Stimulated activated CD8-positive, alpha-beta memory T cell treated with anti-CD3 and anti-CD28 coated beads, Interleukin-15, amount 100 ng/mL, for 48 hours (primary cell): Measurements from ENCODE around the gene WDR4.
A peak's percentile ranks its signal among the peaks of the same experiment; 100 is the strongest.
"Not testable (repeated sequence)": the region's sequence is repeated elsewhere in the genome, so short reads cannot be mapped to it uniquely, and the experiment has no call there.

Source experiments
- DNase-seq, 2 donors: peaks; one replicate each; pipeline ENCODE4 v3.0.0-alpha.2; 2020; ENCODE audit warnings: low read depth in 2 of 2

The WDR4 gene, protein sequence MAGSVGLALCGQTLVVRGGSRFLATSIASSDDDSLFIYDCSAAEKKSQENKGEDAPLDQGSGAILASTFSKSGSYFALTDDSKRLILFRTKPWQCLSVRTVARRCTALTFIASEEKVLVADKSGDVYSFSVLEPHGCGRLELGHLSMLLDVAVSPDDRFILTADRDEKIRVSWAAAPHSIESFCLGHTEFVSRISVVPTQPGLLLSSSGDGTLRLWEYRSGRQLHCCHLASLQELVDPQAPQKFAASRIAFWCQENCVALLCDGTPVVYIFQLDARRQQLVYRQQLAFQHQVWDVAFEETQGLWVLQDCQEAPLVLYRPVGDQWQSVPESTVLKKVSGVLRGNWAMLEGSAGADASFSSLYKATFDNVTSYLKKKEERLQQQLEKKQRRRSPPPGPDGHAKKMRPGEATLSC

DNA sequence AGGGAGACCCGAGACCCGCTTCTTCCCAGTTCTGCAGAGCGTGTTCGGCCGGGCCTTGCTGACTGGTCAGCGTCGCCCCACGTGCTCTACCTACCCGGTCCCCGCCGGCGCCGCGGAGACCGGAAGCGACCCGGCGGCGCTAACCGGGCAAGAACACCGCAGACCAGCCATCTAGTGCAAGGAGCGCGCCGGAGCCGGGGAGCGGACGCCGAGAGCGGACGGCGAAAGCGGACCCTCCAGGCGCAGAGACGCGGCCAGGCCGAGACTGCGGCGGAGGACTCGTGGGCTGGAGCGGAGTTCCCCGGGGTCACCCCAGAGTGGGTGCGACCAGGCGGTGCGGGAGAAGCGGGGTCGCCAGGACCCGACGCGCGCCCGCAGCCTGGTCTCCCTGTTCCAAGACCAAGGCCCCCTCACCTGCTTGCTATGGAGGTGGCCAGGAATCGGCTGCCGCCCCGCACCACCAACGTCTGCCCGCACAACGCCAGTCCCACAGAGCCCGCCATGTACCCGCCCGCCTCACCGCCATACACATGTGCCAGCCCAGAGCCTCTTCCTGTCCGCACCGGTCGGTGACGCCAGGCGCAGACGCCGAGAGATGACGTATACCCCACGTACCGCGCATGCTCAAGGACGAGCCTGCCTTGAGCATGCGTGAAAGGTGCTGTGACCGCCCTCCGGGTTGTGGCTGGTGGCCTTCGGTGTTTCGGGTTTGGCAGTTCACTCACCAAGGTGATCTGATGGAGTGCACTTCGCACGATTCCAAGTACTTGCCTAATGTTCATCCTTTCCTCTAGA, at the start of gene WDR4:
TSS of gene WDR4 (minus strand) at position 547 of the 795 bp plus-strand sequence. CDS start at position 503, 44 bp downstream.
- peak; percentile 97 to 98 for DNase-seq

DNA sequence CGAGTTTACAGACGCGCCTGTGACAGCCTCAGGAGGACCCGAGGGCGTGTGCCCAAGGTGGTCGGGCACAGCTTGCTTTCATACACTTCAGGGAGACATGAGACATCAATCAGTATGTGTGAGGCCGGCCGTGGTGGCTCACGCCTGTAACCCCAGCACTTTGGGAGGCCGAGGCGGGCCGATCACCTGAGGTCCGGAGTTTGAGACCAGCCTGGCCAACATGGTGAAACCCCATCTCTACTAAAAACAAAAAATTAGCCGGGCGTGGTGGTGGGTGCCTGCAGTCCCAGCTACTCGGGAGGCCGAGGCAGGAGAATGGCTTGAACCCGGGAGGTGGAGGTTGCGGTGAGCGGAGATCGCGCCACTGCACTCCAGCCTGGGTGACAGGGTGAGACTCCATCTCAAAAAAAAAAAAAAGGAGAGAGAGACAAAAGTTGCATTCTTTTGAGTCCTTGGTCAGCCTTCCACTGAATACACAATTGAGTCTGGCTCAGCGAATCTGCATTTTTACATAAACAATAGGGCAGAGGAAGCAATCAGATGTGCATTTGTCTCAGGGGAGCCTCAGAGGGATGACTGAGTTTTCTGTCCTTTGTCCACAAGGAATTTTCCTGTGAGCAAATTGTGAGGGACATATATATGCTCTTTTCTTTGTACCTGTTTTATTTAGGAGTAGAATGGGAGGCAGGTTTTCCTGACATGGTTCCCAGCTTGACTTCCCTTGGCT, 48.3 kb upstream of the WDR4 start:
- not testable (repeated sequence) for DNase-seq

DNA sequence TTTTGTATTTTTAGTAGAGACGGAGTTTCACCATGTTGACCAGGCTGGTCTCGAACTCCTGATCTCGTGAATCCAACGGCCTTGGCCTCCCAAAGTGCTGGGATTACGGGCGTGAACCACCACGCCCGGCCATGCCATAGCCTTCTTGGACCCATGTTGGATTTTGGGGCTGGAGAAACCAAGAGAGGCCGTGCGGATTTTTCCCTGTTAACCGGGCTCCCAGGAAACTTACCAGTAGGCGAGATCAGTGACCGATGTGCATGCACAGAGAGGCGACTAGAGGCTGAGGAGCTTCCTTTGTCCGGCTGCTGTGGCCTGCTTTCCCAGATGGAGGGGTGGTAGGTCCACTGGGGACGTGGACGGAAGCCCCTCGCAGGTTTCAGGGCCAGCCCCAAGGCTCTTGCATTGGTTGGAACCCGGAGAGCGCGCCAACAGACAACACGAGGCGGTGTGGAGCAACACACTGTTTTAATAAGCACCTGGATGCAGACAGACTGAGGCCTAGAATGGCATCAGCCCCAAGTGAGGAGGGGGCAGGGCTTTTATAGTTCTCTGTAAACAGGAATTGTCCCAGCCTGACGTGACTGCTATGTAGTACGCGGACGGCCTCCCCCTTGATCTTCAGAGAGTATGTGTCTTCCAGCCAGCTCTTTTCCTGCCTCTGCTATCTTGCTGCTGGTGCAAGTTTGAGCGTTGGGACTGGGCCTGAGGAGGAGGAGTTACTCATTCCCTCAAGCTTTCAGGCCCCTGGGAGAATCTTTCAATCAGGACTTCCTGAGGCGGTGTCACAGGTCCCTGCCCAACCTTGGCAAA, 46.0 kb upstream of the WDR4 start, which contains the start of gene ERVH48-1:
TSS of gene ERVH48-1 (minus strand) at position 517 of the 813 bp plus-strand sequence. CDS start 6,624 bp downstream, outside the sequence.
- no peak for DNase-seq

DNA sequence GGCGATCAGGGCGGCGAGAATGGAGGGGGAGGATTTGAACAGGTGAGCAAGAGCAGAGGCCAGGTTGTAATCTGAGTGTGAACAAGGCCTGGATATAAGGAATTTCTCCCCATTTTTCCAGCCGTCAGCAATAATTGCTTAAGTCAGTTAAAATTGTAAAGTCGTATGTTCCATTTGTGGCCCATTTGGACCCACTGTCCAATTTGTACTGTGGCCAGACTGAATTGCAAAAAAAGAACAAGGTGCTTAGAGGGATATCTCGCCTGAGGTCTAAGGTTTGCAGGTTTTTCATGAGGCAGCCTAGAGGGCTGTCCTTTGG, 45.1 kb upstream of the WDR4 start:
- no peak for DNase-seq

DNA sequence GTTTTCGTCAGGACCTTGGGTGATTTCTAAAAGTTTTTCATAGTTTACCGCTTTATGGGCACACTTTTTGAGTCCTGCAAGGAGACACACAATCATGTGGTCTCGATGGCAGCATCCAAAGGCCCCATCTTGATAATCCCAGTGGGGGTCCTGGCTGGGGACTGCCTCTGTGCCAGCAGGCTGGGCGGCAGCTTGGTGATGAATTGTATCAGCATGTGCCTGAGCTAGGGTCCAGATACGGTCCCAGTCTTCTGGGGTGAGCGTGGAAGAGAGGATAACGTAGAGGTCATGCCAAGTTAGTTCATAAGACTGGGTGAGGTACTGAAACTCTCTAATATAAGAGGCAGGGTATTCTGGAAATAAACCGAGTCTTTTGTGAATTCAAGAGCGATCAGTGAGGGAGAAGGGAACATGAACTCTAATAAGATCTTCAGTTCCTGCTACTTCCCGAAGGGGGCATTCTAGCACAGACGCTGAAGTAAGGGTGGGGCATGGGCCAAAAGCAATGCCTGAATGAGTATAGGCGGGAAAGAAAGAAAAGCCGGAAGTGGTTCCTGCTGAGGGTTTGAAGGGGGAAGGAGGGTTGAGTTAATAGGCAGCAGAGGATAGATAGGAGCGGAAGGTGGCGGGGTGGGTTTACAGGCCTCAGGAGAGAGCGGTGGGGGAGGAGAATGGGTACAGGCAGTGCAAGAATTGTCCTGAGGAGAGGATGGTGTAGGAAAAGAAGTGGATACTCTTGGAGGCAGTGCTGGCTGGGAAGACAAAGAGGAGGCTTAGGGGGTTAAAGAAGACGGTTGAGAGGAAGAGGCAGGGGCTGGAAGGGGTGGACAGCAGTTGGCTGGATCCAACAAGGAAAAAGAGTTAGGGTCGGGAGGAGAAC, 44.5 kb upstream of the WDR4 start:
- DNase-seq: peak; percentile 55 to 60

DNA sequence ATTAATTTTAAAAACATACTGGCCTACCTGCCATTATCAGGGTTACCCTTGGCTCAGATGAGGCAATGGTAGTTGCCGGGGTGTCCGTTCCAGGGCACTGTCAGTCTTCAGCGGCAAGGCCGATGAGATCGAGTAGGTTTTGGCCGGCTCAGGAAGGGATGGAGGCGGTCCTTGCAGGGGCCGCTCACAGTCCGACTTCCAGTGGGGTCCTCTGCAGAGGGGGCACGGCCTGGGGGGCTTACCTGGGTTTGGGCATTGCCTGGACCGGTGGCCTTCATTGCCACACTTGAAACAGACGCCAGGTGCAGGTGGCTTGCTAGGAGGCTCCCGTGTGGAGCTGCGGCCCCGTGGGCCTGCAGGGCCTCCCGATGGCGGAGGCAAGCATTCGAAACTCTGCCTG, 43.6 kb upstream of the WDR4 start:
- no peak for DNase-seq

DNA sequence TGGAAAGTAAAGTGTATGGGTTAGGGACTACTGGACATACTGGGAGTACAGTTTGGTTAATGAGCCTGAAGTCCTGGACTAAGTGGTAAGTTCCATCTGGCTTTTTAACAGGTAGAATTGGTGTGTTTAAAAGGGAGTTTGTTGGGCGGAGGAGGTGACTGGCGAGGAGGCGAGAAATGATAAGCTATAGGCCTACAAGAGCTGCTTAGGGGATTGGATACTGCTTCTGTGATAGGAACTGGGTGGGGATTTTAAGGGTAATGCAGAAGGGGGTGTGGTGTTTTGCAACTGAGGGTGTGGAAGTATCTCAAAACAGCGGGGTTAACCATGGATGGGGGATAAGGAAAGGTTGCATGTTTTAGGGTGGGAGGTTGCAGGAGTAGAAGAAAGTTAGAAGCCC, 42.6 kb upstream of the WDR4 start:
- DNase-seq: no peak

DNA sequence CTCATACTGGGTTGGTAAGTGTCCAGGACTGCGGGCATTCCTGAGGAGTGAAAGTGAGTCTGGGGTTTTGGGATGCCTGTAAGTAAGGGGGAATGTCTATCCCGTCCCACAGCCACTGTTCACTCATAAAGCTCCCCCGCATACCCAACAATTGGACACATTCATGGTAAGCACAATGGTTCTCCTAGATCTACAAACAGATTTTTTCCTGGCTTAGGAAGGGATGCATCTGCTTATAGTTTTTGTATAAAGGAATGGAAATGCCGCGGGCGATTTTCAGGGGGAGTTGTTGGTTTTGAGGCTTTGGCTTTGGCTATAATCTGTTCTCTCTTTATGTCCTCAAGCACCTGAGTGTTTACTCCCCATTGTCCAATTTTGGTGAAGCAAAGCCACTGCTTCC, 39.0 kb upstream of the WDR4 start:
- DNase-seq: no peak

DNA sequence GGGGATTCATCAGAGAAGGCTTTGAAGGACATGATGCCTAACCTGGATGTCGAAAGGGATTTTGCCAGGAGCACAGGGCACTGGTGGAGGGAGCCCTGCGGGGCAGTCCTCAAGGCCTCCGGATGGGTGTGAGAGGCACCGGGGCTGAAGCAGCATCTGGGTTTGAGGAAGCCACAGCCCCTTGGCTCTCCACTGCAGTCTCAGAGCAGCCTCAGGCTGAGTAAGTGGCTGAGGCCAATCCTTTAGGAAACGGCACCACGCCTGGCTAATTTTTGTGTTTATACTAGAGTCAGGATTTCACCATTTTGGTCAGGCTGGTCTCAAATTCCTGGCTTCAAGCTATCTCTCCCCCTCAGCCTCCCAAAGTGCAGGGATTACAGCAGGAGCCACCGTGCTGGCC, 34.1 kb upstream of the WDR4 start:
- no peak for DNase-seq

DNA sequence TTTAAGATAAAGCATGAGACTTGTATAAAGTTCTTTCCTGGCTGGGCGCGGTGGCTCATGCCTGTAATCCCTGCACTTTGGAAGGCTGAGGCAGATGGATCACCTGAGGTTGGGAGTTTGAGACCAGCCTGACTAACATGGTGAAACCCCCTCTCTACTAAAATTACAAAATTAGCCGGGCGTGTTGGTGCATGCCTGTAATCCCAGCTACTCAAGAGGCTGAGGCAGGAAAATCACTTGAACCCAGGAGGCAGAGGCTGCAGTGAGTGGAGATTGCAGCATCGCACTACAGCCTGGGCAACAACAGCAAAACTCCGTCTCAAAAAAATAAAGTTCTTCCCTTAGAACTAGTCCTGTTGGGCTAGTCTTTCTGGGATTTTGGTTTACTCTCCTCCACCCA, 32.6 kb upstream of the WDR4 start:
- not testable (repeated sequence) for DNase-seq

DNA sequence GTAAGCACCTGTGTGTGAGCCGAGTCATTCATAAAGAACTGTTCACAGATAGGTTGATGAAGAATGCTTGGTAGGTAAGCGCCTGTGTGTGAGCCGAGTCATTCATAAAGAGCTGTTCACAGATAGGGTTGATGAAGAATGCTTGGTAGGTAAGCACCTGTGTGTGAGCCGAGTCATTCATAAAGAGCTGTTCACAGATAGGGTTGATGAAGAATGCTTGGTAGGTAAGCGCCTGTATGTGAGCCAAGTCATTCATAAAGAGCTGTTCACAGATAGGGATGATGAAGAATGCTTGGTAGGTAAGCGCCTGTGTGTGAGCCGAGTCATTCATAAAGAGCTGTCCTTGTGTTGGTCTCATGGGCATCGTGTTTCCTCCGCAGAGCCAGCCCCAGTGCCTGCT, 29.1 kb upstream of the WDR4 start:
- DNase-seq: not testable (repeated sequence)

DNA sequence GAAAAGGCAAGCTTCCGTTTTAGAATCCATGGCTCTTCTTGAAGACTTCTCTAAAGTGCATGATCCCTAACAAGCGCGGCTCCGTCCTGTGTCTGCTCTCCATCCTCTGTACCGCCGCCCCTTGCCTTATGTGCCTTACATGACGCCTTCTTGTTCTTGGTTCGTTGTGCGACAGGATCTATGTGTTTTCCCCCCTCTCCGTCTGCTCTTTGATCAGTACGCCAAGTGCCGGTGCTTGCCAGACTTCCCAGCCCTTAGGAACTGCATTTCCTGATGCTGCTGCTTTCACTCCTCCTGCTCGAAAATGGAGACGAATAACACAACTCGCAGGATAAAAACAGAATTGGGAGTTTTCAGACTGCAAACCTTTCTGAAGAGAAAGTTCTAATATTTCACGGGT, 26.9 kb upstream of the WDR4 start:
- DNase-seq: no peak

DNA sequence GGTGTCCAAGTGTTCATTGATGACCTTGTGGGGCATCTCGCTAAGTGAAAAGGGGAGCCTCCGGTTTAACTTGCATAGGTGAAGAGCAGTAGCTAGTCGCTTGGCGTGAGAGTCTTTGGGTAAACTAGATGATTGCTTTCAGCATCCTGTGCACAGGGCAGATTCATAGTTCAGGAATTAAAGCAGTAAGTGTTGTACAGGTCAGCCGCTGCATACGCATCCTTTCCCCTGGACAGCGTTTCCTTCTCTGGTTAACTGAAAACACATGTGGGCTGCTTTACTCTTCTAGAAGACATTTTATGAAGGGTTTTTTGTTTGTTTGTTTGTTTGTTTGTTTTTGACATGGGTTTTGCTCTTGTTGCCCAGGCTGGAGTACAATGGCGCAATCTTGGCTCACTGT, 25.9 kb upstream of the WDR4 start:
- DNase-seq: no peak

DNA sequence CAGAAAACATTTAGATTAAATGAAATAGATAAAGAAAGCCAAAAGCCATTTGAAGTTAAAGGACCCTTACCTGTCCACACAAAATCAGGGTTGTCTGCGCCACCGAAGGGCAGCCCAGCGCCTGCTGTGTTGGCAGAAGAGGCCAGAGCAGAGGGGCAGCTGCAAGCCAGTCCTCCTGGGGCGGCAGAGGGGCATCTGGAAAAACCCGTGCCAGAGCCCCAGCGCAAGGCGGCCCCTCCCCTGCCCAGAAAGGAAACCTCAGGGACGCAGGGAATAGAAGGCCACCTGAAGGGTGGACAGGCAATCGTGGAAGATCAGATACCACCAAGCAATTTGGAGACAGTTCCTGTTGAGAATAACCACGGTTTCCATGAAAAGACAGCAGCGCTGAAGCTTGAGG, 24.5 kb upstream of the WDR4 start:
- no peak for DNase-seq

DNA sequence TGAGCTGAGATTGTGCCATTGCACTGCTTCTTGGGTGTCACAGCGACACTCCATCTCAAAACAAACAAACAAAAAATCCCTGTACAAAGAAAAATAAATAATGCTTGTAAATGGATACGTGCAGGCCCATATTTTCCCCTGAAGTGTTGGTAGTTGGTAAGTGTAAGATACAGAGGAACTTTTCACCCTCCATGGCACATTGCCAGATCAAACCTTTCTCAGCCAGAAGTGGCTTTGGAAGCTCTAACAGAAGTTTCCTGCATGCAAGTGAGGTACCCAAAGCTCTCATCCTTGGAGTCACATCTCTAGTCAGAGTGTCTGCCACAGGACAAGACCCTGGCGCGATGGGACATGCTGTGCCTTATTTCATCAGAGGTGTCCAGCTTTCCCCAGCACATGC, 21.1 kb upstream of the WDR4 start:
- no peak for DNase-seq

DNA sequence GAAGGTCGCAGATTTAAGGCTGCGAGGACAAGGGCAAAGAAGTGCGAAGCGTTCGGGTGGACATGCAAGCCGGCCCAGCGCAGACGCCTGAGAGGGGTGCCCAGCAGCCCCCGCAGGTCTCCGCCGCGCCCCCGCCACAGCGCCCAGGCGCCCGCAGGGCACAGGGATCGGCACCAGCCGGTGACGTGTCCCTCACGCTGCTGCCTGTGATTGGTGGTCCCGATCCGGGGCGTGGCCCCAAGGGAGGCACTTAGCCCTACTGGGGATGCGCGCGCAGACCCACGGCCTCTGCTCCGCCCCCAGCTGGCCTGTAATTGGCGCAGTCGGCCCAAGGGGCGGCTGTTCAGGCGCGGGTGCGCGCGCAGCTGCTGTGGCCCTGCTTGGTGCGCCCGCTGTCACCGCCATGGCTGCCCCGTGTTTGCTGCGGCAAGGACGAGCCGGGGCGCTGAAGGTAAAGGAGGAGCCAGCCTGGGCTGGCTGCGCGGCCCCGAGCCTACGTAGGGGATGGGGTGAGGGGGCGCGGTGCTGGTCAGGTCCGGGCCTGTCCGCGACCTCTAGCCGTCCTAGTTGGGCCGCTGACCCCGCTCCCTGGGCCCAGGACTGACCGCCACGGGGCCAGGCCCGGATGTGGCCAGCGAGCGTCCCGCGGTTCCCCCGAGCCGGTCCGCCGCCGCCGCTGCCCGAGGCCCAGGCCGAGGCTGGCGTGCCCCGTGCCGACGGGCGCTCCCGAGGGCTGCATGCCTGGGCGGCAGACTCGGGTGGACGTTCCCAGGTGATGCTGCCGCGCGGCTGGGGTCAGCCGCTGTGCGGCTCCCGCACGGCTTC, 13.8 kb upstream of the WDR4 start, which contains the start of gene NDUFV3:
TSS of gene NDUFV3 (plus strand) at position 379 of the 825 bp plus-strand sequence. CDS start at position 404, 25 bp downstream.
- DNase-seq: peak; percentile 100

DNA sequence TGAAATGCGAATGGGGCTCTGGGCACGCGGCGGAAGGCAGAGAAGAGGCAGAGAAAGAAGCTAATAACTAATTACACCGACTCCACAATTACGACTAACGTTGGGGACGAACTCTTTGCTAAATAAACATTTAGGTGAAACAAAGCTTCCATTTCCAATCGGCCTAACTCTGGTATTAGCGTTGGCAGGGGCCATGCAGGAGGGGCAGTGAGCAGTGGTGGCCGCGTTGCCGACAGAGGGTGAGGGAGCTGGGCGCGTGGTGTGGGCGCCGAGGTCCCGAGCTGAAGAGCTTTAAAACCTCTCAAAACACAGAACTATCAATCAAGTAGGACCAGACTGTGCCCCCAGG, 13.2 kb upstream of the WDR4 start:
- DNase-seq: no peak

DNA sequence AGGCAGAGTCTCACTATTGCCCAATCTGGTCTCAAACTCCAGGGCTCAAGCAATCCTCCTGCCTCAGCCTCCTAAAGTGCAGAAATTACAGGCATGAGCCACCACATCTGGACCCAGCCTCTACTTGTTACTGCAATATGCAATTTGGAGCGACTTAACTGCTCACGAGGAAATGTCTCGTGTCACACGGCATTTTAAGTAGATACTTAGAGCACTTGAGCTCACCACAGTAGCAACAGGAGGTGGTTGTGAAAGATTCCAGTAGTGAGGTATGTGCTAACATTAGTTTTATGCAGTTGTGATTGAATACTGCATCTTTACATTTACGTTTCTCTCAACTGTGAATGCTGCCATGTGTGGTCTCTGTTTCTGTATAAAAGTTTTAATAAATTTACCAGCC, 8.0 kb upstream of the WDR4 start:
- DNase-seq: no peak

DNA sequence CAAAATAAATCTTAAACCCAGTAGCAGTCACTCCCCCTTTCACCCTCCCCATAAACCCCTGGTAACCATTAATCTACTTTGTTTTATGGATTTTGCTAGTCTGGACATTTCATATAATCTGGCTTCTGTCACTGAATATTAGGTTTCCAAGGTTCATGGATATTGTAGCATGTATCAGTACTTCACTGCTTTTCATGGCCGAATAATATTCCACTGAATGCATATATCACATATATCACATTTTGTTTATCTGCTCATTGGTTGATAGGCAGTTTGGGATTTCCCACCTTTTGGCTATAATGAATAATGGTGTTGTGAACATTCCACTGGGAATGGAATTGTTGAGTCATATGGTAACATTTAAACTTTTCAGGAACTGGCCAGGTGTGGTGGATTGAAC, 4.6 kb upstream of the WDR4 start:
- no peak for DNase-seq

DNA sequence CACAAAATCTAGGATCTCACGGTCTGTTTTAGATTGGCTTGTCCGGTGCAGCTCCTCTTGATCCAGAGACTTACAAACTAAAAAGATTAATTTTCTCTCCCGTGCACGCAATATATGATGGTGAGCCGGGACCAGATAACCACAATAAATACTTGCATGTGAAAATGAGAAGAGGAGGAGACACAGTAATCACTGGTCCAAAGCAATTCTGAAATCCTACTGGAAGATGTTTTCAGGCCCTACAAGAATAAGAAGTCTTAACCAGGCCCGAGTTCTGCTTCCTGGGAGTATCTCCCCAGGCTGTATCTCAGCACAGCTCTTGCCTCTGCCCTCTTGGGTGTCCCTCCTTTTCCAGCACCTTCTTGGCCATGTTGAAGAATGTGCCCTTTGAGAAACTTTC, 1.0 kb upstream of the WDR4 start:
- no peak for DNase-seq
